Hematopoietic multipotent progenitor cell treated with erythropoietin and hydrocortisone succinate and interleukin-3 and kit ligand, for 8 days (in vitro differentiated cells): Measurements from ENCODE around the gene NCAM2.

ENCODE experiments used
- DNase-seq: peaks from one replicate; pipeline ENCODE4 v3.0.0-alpha.2; 2015

The NCAM2 gene

DNA sequence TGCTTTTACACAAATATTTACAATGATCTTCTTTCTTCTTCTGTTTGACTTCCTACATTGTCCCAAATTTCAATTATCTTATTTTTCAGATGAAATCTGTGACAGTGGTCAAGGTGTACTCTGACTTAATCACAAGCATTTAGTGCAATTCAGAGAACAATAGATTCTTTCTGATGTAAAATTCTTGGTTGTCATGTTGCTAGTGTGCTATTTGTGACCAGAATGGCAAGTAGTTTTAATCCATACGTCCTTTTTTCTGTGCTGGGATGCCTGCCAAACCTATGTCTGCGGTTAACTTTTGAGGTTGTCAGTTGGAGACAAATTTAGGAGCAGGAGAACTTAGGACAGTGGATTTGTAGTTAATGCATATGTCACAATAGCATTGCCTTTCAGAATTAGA, 31.0 kb downstream of the NCAM2 start:
- peak; percentile 3 for DNase-seq

DNA sequence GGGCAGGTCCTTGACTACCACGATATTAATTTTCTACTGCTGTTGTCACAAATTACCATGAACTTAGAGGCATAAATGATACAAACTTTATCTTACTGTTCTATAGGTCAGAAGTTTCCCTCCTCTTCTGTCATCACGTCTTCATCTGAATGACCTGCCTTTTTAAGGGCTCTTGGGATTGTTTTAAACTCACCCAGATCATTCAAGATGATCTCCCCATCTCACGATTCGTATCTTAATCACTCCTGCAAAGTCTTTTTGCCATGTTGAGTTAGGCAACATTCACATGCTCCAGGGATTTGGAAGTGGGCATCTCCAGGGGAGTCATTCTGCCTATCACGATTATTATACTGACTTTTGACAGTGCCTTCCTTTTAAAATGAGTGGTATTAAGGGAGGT, 32.1 kb downstream of the NCAM2 start:
- DNase-seq = no peak

DNA sequence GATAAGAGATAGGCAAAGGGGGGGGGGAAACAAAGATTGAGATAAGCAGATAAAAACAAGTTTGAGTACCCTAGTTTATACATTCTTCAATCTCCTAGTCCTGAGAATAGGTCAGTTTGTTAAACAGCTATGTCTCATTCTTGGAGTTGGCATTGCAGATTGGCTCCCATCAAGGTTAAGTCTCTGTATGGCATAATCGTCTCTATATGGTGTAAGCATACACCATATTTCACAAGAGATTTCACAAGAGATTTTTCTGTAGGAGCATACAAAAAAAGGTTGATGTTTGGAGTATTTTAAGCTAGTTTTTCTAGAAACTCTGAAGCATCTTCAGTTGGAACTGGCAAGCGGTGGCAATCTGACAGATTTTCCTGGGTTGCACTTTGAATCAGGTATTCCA, 35.8 kb downstream of the NCAM2 start:
- DNase-seq = no peak

DNA sequence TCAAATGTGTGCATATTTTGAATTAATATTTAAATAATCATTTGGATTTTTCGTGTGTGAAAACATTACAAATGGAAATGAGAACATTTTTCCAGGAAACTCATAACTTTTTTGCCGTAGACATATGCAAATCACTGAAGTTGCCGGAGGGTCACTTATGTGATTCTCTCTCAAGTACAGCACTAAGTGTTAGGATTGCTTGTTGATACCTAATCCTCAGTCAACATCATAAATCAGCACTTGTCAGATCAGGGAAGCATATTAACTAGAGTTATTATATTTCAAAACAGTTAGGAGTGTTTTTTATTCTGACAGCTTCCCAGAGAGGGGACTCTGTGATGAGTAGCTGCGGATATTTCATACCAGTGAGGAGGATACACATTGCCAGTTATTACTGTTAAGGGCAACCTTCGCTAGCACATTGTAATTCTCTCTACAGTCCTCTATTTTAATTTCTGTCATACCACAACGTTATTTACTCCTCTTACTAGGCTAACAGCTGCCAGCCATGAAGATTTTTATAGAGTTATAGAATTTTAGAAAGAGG, 41.5 kb downstream of the NCAM2 start:
- no peak for DNase-seq

DNA sequence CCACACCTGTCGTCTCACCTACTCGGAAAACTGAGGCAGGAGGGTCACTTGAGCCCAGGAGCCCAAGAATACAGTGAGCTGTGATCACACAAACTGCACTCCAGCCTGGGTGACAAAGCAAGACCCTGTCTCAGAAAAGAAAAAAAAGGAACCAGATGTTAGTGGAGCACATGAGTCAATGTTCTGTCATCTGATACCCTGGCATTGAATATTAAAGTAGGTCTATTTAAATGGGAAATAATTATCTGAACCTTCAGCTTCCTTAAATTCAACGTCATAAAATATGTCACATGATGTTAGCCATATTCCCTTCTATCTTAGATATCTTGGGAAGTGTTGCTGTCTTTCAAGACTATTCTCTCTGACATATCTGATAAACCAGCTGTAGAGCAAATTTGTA, 47.3 kb downstream of the NCAM2 start:
- no peak for DNase-seq

DNA sequence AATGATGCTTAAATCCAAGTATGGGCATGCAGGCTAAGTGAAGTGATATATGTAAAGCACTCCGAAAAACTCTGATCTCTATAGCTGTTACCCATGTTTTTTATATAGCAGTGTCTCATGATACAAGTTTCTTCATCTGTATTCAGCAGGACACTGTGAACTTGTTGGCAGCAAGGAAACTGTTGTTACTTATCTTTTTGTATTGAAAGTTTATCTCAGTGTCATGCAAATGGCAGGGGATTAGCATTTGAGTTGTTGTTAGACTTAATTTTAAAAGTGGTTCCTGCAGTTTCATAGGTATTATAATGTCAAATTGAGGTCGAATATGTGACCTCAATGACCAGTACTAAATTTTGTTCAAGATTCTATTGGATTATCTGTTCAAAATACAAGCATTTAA, 47.9 kb downstream of the NCAM2 start:
- DNase-seq = no peak

DNA sequence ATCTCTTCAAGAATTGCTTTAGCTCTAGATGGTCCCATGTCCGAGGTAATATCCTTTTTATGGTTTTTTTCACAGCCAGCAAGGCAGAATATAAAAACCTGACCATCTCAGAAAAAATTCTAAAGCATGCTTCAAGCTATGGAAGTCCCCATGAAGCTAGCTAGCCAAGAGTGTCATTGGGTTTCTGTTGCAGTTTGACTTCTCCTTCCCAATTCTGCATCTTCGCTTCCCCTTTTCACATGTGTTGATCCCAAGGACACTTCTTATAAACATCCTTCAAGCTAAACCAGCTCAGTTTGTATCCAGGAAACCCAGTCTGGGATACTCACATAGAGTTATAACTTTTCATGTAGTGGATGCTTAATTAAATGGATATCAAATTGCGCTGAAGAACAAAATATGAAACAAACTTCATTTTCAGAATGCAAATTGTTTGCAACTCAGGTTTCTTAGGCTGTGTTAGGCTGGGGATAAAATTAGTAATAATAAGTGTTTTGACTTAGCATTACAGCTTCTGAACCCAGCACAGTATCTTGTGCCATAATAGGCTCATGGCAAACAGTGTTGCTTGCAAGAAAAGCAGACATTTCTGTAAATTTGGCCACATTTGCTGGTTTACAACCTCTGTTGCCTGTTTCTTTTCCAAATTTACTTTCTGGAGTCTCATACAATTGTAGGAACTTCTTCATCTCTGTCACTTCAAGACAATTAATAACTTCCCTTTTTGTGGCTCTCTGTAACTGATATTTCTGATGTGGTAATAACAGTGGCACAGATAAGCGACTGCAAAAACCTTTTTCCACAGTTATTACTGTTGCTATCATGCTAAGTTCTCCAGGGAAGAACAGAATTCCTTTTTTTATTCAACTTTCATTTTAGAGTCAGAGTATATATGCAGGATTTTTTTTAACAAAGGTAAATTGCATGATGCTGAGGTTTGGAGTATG, 53.2 kb downstream of the NCAM2 start:
- no peak for DNase-seq

DNA sequence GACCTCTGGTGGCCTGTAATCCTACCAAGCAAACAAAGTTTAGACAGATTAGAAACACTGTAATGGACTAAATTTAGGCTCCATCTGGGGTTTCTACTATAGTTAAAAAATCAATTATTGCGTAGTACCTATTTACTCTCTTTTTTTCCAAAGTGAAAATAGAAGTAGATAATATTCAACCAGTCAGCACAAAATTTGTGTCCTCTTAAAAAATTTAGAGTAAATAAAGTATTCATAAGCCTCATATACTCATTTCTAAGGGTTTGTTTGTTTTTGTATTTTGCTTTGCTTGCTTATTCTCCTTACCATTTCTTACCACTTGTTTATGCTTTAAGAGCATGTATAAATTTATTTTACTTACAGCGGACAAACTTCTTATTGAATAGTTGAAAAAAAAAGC, 54.5 kb downstream of the NCAM2 start:
- no peak for DNase-seq

DNA sequence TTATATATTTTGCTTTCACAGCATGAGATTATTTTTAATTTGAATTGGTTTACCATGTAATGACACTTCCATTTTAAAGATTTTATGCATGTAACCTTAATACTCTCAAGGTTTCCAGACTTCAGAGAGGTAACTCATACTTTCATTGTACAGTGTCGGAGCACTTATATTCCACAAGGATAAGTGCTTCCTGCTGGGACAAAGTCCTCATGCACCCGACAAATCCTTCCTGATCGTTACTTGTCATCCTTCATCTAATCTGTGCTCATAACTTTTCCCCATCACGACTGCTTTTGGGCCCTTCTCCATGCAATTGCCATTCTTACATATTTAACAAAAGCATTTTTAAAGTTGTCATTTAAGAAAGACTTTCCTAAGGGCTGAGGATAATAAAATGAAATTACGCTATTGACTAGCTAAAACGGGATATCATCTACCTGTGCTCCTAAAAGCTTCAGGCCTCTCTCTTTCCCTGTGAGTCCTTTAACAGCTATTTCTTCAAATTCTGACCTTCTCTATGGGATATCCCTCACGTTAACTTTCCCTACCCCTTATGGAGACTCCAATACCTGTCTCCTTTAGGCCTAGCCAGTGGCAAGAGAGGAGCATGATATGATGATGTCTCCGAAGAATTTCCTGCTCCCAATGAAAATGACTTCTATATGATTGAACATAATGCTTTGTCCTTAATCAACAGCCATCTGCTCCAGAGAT, 59.3 kb downstream of the NCAM2 start:
- DNase-seq = no peak

DNA sequence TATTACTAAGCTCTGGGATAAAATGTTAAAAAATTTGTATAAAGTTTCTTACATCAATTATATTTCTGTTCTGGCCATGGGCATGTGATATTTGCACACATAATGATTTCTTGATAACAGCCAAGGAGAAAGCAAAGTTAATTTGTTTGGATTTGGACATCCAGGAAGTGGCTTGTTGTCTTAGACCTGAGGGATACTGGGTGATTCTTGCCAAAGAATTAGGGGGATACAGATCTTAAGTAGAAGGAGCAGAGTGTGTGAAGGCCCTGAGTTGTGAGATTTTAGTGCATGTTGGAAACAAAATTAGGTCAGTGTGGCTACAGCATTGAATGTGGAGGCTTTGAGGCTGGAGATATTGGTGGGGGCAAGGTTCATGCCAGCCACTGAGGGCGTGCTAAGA, 65.6 kb downstream of the NCAM2 start:
- DNase-seq = no peak

DNA sequence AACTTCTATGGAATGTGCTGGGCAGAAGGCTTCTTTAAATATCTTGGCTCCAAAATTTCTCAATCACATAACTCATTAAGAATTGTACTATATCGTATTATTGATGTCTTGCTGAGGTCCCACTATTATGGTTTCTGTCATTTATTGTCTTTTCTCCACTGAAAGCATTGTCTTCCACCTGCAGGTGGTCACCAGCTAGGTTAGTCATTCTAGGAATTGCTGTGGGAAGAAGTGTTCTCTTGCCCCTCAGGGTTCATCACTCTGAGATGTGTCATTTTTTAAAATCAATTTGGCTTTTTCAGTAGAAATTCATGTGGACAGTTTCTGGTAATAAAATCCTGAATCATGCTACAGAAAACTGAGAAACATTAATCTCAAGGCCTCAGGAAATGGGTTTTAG, 66.1 kb downstream of the NCAM2 start:
- DNase-seq = no peak

DNA sequence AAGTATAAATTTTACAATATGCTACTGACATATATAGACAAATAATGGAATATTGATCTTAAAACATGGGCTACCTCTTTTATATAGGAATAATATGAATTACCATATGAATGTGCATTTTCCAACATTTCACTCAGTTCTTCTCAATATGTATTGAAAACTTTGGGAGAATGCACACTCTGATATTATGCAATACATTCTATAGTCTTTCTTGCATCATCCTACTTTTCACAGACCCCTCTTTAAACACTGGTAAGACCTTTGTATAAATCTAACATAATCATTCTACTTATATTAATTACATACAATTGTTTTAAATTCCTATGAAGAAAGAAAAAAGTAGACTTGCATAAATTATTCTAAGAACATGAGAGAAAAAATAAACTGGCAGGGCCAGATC, 69.2 kb downstream of the NCAM2 start:
- no peak for DNase-seq

DNA sequence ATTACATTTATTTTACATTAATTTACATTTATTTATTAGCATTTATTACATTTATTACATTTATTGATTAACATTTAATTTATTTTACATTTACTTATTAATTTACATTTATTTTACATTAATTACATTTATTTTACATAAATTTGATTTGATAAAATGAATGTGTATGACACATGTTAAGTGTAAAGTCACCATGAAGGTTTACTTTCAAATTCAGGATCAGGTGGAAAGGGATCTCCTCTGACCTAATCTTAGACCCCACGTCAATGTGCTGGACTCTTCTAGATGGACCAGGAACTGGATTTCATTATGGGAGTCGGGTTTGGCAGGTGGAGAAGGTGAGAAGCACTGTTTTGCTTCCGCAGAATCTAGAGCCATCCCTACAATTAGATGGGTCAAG, 76.1 kb downstream of the NCAM2 start:
- no peak for DNase-seq

DNA sequence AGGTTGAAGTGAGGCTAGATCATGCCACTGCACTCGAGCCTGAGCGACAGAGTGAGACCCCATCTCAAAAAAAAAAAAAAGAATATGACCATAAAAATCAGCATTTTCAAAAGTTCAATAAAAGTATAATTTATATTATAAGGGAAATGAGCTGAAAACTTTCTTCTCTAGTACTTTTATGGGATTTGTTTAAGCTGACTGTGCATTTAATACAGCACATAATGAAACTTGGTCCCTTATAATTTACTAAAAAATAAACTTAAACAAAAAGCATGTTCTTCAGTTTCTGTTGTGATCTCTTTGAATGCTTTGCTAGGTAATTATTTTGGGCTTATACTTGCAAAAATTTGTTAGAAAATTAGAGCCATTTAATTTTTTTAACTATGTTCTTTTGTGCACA, 77.8 kb downstream of the NCAM2 start:
- no peak for DNase-seq

DNA sequence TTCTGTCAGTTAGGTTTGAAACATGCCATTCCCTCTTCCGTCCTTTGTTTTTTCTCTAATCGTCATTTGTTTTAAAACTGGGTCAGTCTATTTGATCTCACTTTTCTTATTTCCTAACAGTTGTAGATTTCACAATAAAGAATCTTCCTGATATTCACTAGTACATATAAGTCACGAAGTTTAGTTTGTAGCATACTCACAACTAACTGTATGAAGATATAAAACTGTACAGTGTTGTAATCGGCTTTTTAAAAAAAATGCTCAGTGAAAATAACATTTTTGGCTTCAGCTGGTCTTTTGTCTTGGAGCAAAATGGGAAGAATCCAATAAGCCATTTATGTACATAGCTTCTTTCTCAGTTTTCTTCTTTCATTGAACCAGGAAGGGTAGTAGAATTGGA, 78.3 kb downstream of the NCAM2 start:
- no peak for DNase-seq

DNA sequence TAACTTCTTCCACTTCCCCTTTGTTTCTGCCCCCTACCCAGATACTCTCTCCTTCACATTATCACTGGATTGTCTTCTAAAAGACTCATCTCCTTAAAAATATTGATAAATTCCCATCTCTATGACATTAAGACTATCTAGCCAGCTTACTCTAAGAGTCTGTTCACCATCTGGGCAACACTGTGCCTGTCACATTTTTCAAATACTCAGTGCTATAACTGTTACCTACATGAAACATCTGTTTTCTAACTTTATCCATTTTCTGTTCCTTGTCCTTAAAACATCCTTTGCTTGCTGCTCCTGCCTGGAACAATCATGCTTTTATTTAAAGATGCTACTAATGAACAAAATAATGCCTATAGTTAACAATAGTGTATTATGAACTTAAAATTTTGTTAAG, 81.4 kb downstream of the NCAM2 start:
- DNase-seq = no peak

DNA sequence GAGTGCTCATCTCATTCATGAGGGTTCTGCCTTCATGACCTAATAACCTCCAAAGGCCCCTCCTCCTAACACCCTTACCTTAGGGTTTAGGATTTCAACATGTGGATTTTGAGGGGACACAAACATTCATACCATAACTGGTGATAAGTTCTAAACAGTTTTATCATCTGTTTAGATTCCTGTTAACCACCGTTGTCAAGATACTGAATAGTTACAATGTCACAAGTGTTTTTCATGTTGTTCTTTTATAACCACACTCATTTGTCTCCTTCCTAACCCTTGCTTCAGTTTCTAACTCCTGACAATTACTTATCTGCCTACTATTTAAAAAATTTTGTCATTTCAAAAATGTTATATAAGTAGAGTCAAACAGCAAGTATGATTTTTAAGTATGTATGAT, 86.0 kb downstream of the NCAM2 start:
- DNase-seq = no peak

DNA sequence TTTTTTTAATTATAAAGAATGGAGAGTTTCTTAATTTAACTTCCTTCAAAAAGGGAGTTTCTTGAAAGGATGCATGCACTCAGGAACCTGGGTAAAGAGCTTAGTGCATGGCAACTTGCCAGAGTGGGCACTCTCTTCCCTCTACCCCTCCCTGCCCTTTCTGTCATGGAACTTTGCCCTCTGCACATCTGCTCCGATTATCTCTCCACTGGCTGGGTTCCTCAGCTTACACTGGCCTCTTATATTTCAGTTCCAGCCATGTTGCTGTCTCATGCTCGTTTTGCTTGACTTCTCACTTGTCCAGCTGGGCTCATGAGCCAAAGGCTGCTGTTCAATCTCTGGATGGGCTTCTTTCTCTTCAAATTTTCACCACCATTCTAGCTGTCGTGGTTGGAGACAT, 87.0 kb downstream of the NCAM2 start:
- no peak for DNase-seq

DNA sequence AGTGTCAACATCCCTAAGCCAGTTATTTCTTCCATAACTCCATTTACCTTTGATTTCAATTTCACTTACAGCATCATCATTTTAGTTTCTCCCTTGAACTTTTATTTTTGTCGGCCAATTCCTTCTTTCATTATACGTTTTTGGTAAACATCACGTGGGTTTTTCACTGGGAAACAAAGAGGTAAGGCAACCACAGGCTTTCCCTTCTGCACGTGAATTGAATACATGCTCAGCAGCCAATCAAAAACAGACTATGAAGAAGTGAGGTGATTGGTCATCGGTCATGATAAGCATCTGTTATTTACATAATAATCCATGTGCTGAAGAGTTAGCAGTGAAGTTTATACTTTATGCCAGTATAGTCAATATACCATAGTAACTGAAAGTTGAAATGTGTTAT, 98.7 kb downstream of the NCAM2 start:
- DNase-seq = no peak

DNA sequence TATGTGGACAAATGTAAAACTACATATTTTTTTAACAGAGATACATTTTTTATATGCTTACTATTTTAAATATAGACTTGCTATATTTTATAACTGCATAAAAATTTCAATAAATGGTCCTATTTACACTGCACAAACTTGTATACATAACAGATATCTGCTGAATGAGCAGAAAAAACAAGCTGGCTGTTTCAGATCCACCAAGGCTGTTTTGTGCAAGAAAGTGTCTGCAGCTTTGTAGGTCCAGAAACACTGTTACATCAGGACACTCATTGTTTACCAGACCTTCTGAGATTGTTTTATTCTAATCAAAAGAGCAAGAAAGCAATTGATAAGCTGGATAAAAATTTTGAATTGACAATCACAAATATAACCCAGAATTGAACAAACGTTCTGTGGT, 99.3 kb downstream of the NCAM2 start:
- no peak for DNase-seq

DNA sequence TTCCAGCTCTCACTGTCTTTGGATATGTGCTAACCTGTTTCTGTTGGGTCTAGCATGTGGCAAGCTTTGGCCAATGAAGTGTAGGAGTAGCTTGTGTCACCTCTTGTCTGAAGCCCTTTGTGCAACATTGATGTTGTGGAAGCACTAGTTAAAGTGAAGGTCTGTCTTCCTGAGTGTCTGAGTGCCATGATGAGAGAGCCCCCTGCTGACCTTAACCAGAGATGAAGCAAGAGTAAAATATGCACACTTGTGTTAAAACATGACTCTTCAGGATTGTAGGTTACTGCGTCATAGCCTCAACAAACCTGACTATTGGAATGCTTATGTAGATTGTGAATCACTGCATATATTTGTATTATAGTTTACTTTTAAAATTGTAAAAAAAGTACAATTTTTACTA, 103.7 kb downstream of the NCAM2 start:
- peak; percentile 22 for DNase-seq

DNA sequence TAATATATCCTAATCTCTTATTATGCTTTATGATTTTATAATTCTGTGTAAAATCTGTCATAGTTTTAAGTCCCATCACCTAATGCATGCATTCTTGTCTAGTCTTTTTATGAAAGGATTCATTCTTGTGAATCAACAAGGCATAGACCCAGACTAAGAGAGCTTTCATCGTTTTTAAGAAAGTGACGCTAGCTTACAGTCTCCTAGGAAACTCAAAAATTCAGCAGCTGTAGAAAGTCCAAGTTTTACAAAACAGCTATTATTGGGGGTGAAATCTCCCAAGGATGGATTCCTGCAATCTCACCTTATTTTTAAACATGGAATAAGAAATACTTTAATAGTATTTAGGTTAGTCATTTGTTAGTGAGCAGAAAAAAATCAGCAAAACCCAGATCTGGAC, 104.7 kb downstream of the NCAM2 start:
- DNase-seq = no peak

DNA sequence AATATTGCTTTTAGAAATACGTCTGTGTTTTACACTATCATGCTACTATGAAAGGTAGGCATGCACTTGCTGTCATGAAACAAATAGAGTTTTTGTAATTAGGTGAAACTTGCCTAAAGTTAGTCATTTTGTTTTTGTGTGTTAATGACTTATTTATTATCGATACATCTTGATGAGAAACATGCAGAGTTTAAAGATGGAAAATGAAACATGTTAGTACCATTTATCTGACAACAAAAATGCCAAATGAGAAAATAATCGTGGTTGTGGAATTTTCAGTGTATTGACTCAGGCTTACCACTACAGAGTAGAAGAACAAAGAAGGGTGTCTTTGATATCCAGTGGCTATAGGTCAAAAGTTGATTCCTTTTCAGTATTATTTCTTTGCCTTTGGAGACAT, 105.5 kb downstream of the NCAM2 start:
- DNase-seq = no peak

DNA sequence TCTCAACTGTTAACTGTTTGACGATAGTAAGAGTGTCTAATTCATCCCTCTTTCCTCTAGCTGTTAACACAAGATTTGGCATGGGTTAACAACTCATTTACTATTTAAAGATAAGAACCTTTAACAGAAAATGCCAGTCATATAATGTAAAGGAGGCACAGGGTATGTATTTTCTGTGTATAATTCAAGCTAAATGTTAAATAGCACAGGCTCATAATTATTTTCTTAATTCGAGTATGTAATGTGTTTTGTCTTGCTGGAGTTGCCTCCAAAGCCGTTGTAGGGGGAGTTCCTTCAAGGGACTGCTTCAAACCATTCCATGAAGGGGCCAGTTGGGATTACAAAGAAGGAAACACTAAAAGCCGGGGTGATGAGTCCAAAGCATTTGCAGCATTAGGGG, 111.5 kb downstream of the NCAM2 start:
- no peak for DNase-seq
